Spleen (tissue), 7 donors: Measurements from ENCODE around the gene PPP2R1B.

ENCODE experiments used
- POLR2A ChIP-seq, 3 donors: fragments of 450-650 bp; IDR thresholded peaks; one replicate each; pipeline ENCODE4 v1.5.1; 2017; ENCODE audit warnings: antibody characterized with exemption in 3 of 3, mild to moderate bottlenecking in 1 of 3
- TF ChIP-seq, protein P1 (sequence below), 11 experiments: fragments of 200-600 bp in 7 of 11; fragments of 450-650 bp in 4 of 11; sonication (generic) in 4 of 11; IDR thresholded peaks in 8 of 11; conservative IDR thresholded peaks in 3 of 11; 1 replicate in 7 of 11; 2 replicates in 4 of 11; pipeline versions ENCODE4 v1.4.0 to v1.8.0; 2016 to 2021; ENCODE audit warnings: antibody characterized with exemption in 11 of 11, inconsistent platforms in 4 of 11, mild to moderate bottlenecking in 1 of 11
- donor health status: DM: no; HTN: no; CAD: no; lungs with moderate emphysema.
- donor health status: DM: no; HTN: no; CAD: no.
- donor health status: DM: no; HTN: no; CAD: no.

DNA sequence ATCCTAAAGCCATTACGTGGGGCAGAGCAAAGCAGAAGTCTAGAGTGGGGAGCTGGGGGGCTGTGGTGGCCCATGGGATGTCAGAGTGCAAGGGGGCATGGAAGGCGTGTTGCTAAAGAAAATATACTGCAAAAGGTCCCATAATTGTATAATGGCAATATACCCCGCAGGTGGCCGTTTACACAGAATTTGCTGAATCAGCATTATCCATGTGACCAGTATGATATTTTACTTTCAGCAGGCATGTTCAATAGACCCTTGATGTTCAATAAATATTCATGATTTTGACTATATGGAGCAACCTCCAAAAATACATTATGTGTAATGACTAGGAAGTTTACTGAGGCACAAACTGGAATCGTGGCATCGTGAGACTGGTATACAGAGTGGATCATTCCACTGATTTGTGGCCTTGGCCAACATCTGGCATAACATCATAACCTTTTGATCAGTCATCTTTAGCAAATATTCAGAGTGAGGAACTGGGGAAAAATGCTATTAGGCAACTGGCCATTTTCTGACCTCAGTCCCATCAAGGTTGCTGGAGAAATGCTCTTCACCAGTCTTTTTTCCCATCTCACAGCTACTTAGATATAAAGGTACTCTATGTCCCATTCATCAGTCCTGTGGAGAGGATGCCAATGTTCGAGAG lies 29.3 kb upstream of the PPP2R1B start:
- TF ChIP-seq, protein P1, sequence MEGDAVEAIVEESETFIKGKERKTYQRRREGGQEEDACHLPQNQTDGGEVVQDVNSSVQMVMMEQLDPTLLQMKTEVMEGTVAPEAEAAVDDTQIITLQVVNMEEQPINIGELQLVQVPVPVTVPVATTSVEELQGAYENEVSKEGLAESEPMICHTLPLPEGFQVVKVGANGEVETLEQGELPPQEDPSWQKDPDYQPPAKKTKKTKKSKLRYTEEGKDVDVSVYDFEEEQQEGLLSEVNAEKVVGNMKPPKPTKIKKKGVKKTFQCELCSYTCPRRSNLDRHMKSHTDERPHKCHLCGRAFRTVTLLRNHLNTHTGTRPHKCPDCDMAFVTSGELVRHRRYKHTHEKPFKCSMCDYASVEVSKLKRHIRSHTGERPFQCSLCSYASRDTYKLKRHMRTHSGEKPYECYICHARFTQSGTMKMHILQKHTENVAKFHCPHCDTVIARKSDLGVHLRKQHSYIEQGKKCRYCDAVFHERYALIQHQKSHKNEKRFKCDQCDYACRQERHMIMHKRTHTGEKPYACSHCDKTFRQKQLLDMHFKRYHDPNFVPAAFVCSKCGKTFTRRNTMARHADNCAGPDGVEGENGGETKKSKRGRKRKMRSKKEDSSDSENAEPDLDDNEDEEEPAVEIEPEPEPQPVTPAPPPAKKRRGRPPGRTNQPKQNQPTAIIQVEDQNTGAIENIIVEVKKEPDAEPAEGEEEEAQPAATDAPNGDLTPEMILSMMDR (IDR thresholded peaks at IDR 0.05 in 8 of 11, conservative IDR thresholded peaks at IDR 0.05 in 3 of 11) = no peak
- TF ChIP-seq POLR2A (IDR thresholded peaks at IDR 0.05) = no peak
